Hematopoietic multipotent progenitor cell treated with erythropoietin and hydrocortisone succinate and interleukin-3 and kit ligand, for 17 days (in vitro differentiated cells): ENCODE results near the gene USP6NL.

Experiments used
- DNase-seq: peaks from one replicate; pipeline ENCODE4 v3.0.0-alpha.2; 2015; ENCODE audit warnings: low spot score

USP6NL gene

DNA sequence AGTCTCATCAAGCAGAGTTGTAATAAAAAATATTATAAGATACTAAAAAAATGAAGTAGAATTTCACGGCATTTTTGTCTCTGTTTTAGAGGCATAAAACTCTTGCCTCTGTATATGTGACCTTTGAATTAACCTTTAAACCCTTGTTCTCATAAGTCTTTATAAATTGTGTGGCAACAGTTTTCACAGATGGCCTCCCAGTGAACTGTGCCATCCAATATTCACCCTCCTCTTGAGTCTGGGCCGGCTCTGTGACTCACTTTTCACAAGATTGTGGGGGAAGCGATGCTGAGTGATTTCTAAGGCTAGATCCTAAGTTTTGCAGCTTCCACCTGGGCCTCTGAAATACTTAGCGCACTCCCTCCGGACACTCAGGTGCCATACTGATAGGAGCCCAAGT lies 4.6 kb upstream of the USP6NL start:
- DNase-seq, result no peak

GRCh38 chr10:11615396-11615795 lies 3.9 kb upstream of the USP6NL start:
- no peak for DNase-seq

DNA sequence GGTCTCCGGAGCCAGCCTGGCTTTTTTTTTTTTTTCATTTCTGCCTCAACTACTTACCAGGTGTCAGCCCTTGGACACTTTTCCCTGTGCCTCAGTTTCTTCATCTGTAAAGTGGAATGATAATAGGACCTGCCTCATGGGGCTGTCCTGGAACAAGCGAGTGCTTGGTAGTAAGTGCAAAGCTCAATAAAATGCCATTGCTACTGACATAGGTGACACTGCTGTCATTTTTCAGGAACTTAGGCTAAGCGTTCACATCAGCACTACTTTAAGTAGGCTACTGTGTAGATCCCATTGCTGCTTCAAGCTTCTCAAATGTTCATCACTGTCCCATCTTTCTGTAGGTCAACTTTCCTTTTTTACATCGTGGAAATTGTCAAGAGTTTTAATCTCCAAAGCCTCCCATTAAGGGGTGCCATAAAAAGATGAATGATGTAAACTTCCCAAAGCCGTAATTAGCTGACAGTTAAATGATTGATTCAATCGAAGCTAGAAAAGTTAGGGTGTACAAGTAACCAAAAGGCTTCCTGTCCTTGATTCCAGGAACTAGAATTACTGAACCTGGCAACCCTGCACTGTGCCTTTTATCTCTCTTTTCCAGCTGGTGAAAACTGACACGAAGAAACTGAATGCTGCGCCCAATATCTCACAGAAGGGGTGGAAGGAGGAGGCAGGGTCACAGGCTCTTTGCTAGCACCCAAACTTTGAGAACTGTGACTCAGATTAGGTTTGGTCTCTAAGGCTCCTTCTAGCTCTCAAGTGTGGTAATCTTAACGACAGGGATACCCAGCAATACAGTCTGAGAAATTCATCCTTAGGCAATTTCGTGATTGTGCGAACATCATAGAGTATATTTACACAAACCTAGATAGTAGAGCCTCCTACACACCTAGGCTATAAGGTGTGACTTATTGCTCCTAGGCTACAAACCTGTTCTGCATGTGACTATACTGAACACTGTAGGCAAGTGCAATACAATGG lies 861 bp upstream of the USP6NL start:
- peak; percentile 87 for DNase-seq

- DNase-seq, result peak; percentile 59
These were observed 613 bp downstream of the USP6NL start for GRCh38 chr10:11610826-11611247.

GRCh38 chr10:11610166-11610825 lies 1.2 kb downstream of the USP6NL start:
- peak; percentile 44 for DNase-seq

DNA sequence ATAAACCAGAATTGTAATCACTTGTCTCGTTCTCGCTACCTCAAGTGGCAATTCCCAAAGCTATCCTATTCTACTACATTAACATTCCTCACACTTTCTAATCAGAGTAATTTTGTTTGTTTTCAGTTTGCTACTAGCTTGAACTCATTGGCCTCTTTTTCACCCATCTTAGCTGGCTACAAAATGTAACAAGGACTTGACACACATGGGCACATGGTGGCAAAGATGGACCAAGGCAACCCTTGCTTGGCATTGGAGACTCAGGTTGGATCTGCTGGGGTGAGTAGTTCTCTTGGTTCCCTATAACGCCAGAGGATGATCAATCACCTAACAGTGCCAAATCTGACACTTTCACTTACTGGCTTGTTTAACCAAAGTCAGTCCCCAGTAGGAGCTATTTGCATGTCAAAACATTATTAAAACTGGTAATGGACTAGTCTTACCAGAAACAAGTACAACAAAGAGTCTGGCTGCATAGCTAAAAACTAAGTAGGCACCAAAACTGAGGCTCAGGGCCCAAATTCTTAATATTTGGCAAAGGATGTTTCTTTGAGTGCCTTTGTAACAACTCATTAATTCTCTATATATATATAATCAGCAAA lies 1.9 kb downstream of the USP6NL start:
- DNase-seq, result peak; percentile 52

DNA sequence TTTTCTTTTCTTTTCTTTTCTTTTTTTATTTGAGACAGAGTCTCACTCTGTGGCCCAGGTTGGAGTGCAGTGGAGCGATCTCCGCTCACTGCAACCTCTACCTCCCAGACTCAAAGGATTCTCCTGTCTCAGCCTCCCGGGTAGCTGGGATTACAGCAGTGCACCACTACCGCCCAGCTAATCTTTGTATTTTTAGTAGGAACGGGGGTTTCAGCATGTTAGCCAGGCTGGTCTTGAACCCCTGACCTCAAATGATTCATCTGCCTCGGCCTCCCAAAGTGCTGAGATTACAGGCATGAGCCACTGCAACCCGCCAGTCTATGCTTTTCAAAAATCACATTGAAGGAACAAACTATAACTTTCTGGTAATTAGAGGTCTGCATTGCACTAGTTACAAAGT lies 2.4 kb downstream of the USP6NL start:
- DNase-seq, result no peak

DNA sequence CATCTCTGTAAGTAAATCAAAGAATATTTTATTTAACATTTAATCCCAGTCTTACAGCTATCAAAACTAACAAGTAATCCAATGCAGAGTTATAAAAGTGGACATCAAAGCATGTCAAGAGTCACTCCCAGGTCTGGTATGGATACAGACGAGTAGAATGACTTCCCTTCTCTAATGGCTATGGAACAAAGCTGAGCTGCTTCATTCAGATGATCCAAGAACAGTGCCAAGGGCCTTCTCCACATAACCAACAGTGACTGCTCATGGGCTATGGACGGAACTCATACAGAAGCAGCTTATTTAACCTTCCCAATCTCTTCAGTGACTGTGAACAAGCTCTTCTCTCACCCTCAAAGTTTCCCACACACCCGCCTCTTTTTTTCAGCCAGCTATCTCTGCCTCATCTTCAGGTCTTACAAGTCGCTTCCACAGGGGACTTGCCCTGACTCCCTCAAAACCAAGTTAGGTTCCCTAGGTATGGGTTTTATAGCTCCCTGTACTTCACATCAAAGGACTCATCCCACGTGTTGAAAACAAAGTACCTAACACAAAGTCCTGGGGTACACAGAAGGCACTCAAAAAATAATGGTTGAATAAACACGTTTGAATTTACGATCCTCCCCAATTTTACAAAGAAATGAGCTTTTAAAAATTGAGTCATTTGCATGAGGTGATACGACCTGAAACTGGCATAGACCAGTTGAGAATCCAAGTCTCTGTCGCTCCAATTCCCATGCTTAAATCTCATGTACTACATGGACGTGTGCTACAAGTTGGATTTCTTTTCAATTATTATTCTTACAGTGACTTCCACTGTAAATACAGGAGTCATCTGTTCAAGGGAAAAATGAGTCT lies 3.1 kb downstream of the USP6NL start:
- peak; percentile 61 for DNase-seq

DNA sequence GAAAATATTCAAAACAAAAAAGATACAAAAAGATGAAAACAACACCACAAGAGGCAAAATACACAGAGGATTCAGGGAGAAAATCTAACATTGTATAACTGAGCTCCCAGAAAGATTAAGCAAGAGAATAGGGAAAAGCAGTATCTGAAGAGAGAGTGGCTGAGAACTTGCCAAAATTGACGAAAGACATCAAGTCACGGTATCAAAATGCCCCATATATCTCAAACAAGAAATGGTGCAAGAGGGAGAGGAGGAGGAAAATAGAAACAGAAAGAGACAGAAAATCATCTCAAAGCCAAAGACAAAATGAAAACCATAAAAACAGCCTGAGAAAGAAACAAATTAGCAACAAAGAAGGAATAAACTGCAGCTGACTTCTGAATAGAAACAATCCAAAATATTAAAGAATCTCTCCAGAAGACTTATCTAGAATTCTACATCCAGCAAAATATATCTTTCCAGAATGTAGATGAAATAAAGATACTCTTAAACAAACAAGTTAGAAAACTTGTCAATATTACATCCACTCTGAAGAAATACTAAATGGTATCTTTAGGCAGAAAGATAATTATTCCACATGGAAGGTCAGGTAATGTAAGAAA lies 5.5 kb downstream of the USP6NL start:
- DNase-seq, result peak; percentile 57

DNA sequence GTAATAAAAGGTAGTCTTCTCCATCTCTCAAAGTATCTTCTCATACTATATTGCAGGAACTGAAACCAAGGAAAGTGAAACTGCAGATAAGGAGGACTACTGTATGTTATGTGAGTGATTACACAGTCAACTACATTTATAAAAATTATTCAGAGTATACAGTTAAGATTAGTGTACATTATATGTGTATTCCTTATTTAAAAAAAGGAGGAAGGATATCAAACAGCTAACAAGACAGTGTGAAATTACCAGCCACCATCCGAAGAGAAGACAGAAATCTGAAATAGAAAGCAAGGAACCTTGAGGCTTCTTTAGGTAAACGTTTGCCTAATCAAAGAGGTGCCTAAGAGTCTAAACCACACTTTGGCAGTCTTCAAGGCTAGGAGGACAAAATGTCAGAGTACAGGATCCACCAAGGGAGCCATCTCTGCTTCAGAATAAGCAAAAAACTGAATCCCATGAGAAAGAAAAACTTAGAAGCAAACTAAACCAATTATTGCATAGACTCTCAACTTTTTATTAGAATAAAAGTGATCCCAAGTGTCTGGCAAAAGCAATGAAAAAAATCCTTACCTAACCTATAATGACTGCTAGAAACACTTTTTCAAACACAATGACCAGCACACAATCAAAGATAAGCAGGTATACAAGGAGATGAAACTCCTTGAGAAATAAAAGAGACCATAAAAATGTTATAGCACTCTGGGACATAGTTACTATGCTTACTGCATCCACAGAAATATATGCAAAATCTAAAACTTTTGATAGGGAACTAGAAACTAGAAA lies 6.4 kb downstream of the USP6NL start:
- DNase-seq, result peak; percentile 60

DNA sequence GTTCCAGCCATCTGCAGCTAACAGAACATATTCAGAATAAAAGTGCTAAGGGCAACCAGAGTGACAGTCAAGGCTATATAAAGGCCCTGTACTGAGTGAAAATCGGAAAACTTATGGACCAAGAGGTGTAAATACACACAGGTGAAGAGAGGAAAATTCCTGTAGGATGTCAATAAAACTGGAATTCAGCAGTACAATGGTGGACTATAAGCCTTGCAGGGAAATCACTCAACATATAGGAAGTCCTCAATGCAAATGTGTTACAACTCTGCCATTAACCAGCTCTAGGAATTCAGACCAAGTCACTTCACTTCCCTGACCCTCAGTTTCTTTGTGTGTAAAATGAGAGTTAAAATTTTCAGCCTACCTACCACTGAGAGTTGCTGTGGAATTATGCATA lies 7.7 kb downstream of the USP6NL start:
- DNase-seq, result peak; percentile 42

DNA sequence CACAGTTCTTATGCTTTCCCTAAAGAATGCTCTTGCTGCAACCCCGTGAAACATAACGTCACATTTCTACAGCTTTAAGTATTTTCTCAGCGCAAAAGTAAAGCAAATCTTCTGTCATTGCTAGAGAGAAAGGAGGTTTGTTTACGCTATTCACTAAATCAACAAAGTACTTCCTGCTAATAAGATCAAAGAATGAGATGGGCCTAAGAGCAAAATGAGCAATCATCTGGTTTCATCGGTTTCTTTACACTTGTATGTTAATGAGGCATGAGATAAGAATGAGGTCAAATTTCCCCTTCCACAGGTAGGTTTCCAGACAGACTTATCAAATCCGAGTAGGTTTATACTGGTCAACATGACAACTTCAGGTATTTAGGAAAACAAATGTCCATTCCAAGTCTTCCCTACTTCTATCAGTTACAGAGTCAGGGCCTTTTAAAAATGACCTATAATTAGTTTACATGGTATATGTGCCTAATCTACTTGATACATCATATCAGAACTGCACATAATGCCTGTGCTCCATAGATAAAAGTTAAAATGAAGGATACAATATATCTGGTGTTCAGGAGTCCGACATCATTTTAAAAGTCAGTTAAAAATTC lies 8.4 kb downstream of the USP6NL start:
- DNase-seq, result peak; percentile 53

- DNase-seq, result no peak
These were observed 9.1 kb downstream of the USP6NL start for GRCh38 chr10:11602358-11602757.

DNA sequence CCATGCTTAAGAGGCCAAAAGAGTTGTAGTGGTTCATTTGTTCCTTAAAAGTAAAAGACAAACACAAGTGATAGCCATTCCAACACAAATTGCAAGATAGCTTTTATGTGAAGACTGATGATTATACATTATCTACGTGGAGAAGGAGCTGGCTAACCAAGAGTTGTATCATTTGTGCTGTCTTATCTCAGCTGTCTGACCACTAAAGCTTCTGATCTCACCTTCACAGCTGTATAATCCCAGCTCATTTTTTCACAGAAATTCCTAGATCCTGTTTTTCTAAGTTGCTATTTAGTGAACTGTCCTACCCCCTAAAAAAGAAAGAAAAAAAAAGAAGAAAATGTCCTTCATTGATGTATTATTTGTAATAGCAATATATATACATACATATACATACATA lies 9.8 kb downstream of the USP6NL start:
- DNase-seq, result peak; percentile 43

DNA sequence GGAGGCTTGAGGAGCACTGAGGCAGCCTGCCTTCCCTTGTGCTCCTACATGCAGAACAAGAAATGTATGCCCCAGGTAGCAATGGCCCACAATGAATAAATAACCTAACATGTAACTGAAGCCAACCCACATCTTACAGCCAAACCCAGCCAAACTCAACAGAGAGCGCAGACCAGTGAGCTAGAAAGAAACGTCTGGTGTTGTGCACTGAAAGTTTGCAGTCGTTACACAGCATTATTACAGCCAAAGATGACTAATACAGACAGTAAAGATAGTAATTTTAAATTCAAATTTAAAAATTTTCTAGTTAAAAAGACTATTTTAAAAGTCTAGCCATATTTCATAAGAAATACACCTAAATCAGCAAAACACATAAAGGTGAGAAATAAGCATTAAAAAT lies 11.2 kb downstream of the USP6NL start:
- no peak for DNase-seq

- no peak for DNase-seq
These were observed 12.6 kb downstream of the USP6NL start for GRCh38 chr10:11598712-11599397.

GRCh38 chr10:11597470-11597869 lies 14.0 kb downstream of the USP6NL start:
- DNase-seq, result no peak

- DNase-seq, result peak; percentile 63
These were observed 16.1 kb downstream of the USP6NL start for GRCh38 chr10:11595395-11595692.

GRCh38 chr10:11594589-11595394 lies 16.7 kb downstream of the USP6NL start:
- no peak for DNase-seq
